HCT116 (cell line): Measurements from ENCODE around the gene RFWD3. TPM values are rescaled to one million over a fixed set of nuclear protein-coding genes. Genes with fewer than 3 reads are reported as not detected.
A peak's percentile ranks its signal among the peaks of the same experiment; 100 is the strongest.

Experiments
- ATAC-seq: fragments of 200-7000 bp; cut with Tn5 transposase; 2 replicates; pipeline ENCODE4 v1.9.1; 2020; ENCODE audit warnings: mild to moderate bottlenecking, moderate library complexity
- BruUV-seq: library from RNA; stranded (reverse); fragments of 400-500 nt; replicated peaks from 2 replicates; lab custom pipeline; 2021; lab: Mats Ljungman, UMichigan
- CTCF ChIA-PET: fragments of 300-600 bp; sonication (Branson Sonifier 250); formaldehyde crosslinking; loops from one replicate; lab custom pipeline; 2021; ENCODE audit warnings: antibody characterized with exemption; lab: Charles Lee
- POLR2A ChIA-PET: fragments of 300-600, 350-600 bp; sonication (Branson Sonifier 250); formaldehyde crosslinking; loops from one replicate; lab custom pipeline; 2021; ENCODE audit warnings: antibody characterized with exemption; lab: Charles Lee
- RAD21 ChIA-PET, 2 experiments: fragments of 300-600 bp; sonication (Branson Sonifier 250); formaldehyde crosslinking; loops; one replicate each; lab custom pipeline; 2023; ENCODE audit warnings: low total read pairs in 2 of 2; ENCODE audit not compliant: uncharacterized antibody in 2 of 2, unreplicated experiment in 2 of 2, low non-redundant PET in 1 of 2; lab: Charles Lee
- DNase-seq: peaks from one replicate; pipeline ENCODE4 v3.0.0-alpha.2; 2010; ENCODE audit warnings: low read depth, low spot score
- H2AFZ ChIP-seq: fragments of 200-600 bp; shearing (Covaris generic), sonication (generic); 2 replicates; pipeline ENCODE4 v1.6.1; 2017; ENCODE audit warnings: low read depth, mixed run types, mixed read lengths, antibody characterized with exemption, low read length; ENCODE audit not compliant: poor library complexity, severe bottlenecking
- H3K27ac ChIP-seq: 2 replicates; pipeline ENCODE4 v1.5.1; 2012; ENCODE audit warnings: low read depth, low read length
- H3K27me3 ChIP-seq: fragments of 200-600 bp; sonication (generic); 2 replicates; pipeline ENCODE4 v1.6.1; 2016; ENCODE audit warnings: mixed run types, low read length, mixed read lengths; ENCODE audit not compliant: insufficient read depth
- H3K36me3 ChIP-seq, 2 experiments: fragments of 200-500 bp in 1 of 2; fragments of 200-600 bp in 1 of 2; sonication (Bioruptor generic) in 1 of 2; sonication (generic) in 1 of 2; 2 replicates each; pipeline versions ENCODE4 v1.5.1 to v1.6.1; 2014 to 2016; ENCODE audit warnings: low read length in 2 of 2, inconsistent platforms in 1 of 2, mixed read lengths in 1 of 2, mixed run types in 1 of 2; ENCODE audit not compliant: insufficient read depth in 2 of 2, control insufficient read depth in 1 of 2
- H3K4me1 ChIP-seq, 2 experiments: fragments of 200-600 bp in 1 of 2; sonication (generic) in 1 of 2; 2 replicates each; pipeline versions ENCODE4 v1.5.1 to v1.6.1; 2012 to 2017; ENCODE audit warnings: low read length in 2 of 2, inconsistent platforms in 1 of 2, mild to moderate bottlenecking in 1 of 2, mixed read lengths in 1 of 2, mixed run types in 1 of 2, moderate library complexity in 1 of 2; ENCODE audit not compliant: insufficient read depth in 2 of 2, control insufficient read depth in 1 of 2
- H3K4me2 ChIP-seq: fragments of 200-600 bp; sonication (generic); 2 replicates; pipeline ENCODE4 v1.6.1; 2017; ENCODE audit warnings: mixed run types, low read length, mixed read lengths
- H3K4me3 ChIP-seq, 2 experiments: fragments of 200-600 bp in 1 of 2; sonication (generic) in 1 of 2; replicated peaks in 1 of 2; 2 replicates each; pipeline ENCODE4 v1.5.1; 2011 to 2016; ENCODE audit warnings: low read length in 2 of 2, control low read depth in 1 of 2, low read depth in 1 of 2, mild to moderate bottlenecking in 1 of 2, mixed read lengths in 1 of 2, mixed run types in 1 of 2
- H3K79me2 ChIP-seq: fragments of 200-600 bp; sonication (generic); 2 replicates; pipeline ENCODE4 v1.6.1; 2017; ENCODE audit warnings: mild to moderate bottlenecking, mixed run types, low read length, moderate library complexity, mixed read lengths; ENCODE audit not compliant: insufficient read depth
- H3K9ac ChIP-seq: fragments of 200-600 bp; sonication (generic); 2 replicates; pipeline ENCODE4 v1.6.1; 2016; ENCODE audit warnings: low read length, mixed read lengths
- H3K9me2 ChIP-seq: fragments of 200-600 bp; sonication (generic), shearing (Covaris generic); 2 replicates; pipeline ENCODE4 v1.6.1; 2017; ENCODE audit warnings: mixed run types, mild to moderate bottlenecking, moderate library complexity; ENCODE audit not compliant: insufficient read depth
- H3K9me3 ChIP-seq, 2 experiments: fragments of 200-500 bp in 1 of 2; fragments of 200-600 bp in 1 of 2; sonication (Bioruptor generic) in 1 of 2; sonication (generic) in 1 of 2; 2 replicates each; pipeline ENCODE4 v1.6.1; 2014 to 2017; ENCODE audit warnings: low read length in 2 of 2, mixed read lengths in 2 of 2, inconsistent platforms in 1 of 2, low read depth in 1 of 2, mild to moderate bottlenecking in 1 of 2, mixed run types in 1 of 2, moderate library complexity in 1 of 2; ENCODE audit not compliant: control insufficient read depth in 1 of 2, insufficient read depth in 1 of 2
- H4K20me1 ChIP-seq: fragments of 200-600 bp; sonication (generic), shearing (Covaris generic); 2 replicates; pipeline ENCODE4 v1.6.1; 2017; ENCODE audit warnings: mixed run types, mild to moderate bottlenecking, moderate library complexity; ENCODE audit not compliant: insufficient read depth
- CBX3 ChIP-seq: IDR thresholded peaks from 2 replicates; pipeline ENCODE4 v1.6.1; 2012; ENCODE audit warnings: low read depth
- CEBPB ChIP-seq: IDR thresholded peaks from 2 replicates; pipeline ENCODE4 v1.6.1; 2012; ENCODE audit warnings: low read depth
- EGR1 ChIP-seq: IDR thresholded peaks from 2 replicates; pipeline ENCODE4 v1.6.1; 2012; ENCODE audit warnings: low read depth
- ELF1 ChIP-seq: IDR thresholded peaks from 2 replicates; pipeline ENCODE4 v1.6.1; 2012; ENCODE audit warnings: low read depth, borderline replicate concordance
- EZH2 ChIP-seq: fragments of 200-600 bp; sonication (generic); IDR thresholded peaks from 2 replicates; pipeline ENCODE4 v1.6.1; 2017; ENCODE audit warnings: antibody characterized with exemption, mixed run types
- EZH2phosphoT487 ChIP-seq: fragments of 200-600 bp; IDR thresholded peaks from 2 replicates; pipeline ENCODE4 v1.6.1; 2018; ENCODE audit warnings: antibody characterized with exemption, borderline replicate concordance
- FOSL1 ChIP-seq: IDR thresholded peaks from 2 replicates; pipeline ENCODE4 v1.6.1; 2012; ENCODE audit warnings: low read depth
- JUND ChIP-seq: IDR thresholded peaks from 2 replicates; pipeline ENCODE4 v1.6.1; 2012
- POLR2A ChIP-seq: IDR thresholded peaks from 2 replicates; pipeline ENCODE4 v1.7.0; 2011; ENCODE audit warnings: borderline replicate concordance; ENCODE audit not compliant: insufficient read depth, insufficient read length; ENCODE audit errors: extremely low read depth
- POLR2AphosphoS5 ChIP-seq: IDR thresholded peaks from 2 replicates; pipeline ENCODE4 v1.6.1; 2011; ENCODE audit warnings: mild to moderate bottlenecking, low read depth, low read length, moderate library complexity
- RAD21 ChIP-seq: IDR thresholded peaks from 2 replicates; pipeline ENCODE4 v1.6.1; 2012; ENCODE audit warnings: low read depth, mild to moderate bottlenecking
- SIN3A ChIP-seq: IDR thresholded peaks from 2 replicates; pipeline ENCODE4 v1.6.1; 2012; ENCODE audit warnings: low read depth
- SP1 ChIP-seq: IDR thresholded peaks from 2 replicates; pipeline ENCODE4 v1.6.1; 2012; ENCODE audit warnings: low read depth
- TCF7L2 ChIP-seq: IDR thresholded peaks from 2 replicates; pipeline ENCODE4 v1.7.0; 2011; ENCODE audit warnings: borderline replicate concordance, inconsistent platforms; ENCODE audit not compliant: insufficient read depth, insufficient read length; ENCODE audit errors: extremely low read depth
- YY1 ChIP-seq: IDR thresholded peaks from 2 replicates; pipeline ENCODE4 v1.6.1; 2011; ENCODE audit warnings: low read length, low read depth, moderate library complexity, mild to moderate bottlenecking; ENCODE audit not compliant: insufficient replicate concordance; ENCODE audit errors: extremely low read depth
- ZFX ChIP-seq: fragments of 450-650 bp; IDR thresholded peaks from 2 replicates; pipeline ENCODE4 v1.6.1; 2017
- ZNF274 ChIP-seq: fragments of 200-500 bp; sonication (Bioruptor generic); IDR thresholded peaks from 2 replicates; pipeline ENCODE4 v1.6.1; 2014; ENCODE audit warnings: mild to moderate bottlenecking, low read depth, low read length, inconsistent platforms
- intact Hi-C: fragments of 100-400 bp; cut with micrococcal nuclease; formaldehyde crosslinking; loops from 2 replicates; pipeline ENCODE4 v1.10.0; 2022
- total RNA-seq: library from RNA; stranded (reverse); gene quantifications from one replicate; pipeline ENCODE4 v1.2.1, GENCODE V29; 2021; ENCODE audit not compliant: unreplicated experiment
- TF ChIP-seq, protein P1 (sequence below): IDR thresholded peaks from 2 replicates; pipeline ENCODE4 v1.6.1; 2012
- TF ChIP-seq, protein P2 (sequence below), 3 experiments: fragments of 200-600 bp in 1 of 3; sonication (generic) in 1 of 3; IDR thresholded peaks in 2 of 3; conservative IDR thresholded peaks in 1 of 3; 2 replicates each; pipeline ENCODE4 v1.5.1; 2012 to 2017; ENCODE audit warnings: low read depth in 2 of 3, low read length in 2 of 3, antibody characterized with exemption in 1 of 3, borderline replicate concordance in 1 of 3, control low read depth in 1 of 3, mild to moderate bottlenecking in 1 of 3, mixed read lengths in 1 of 3, mixed run types in 1 of 3, moderate library complexity in 1 of 3; ENCODE audit not compliant: insufficient read depth in 1 of 3
- TF ChIP-seq, protein P3 (sequence below): IDR thresholded peaks from 2 replicates; pipeline ENCODE4 v1.6.1; 2012
- TF ChIP-seq, protein P4 (sequence below): IDR thresholded peaks from 2 replicates; pipeline ENCODE4 v1.6.1; 2012; ENCODE audit warnings: low read depth

RFWD3 gene
- total RNA-seq, 1 experiment from 2014 or later, result 83.6 TPM

DNA sequence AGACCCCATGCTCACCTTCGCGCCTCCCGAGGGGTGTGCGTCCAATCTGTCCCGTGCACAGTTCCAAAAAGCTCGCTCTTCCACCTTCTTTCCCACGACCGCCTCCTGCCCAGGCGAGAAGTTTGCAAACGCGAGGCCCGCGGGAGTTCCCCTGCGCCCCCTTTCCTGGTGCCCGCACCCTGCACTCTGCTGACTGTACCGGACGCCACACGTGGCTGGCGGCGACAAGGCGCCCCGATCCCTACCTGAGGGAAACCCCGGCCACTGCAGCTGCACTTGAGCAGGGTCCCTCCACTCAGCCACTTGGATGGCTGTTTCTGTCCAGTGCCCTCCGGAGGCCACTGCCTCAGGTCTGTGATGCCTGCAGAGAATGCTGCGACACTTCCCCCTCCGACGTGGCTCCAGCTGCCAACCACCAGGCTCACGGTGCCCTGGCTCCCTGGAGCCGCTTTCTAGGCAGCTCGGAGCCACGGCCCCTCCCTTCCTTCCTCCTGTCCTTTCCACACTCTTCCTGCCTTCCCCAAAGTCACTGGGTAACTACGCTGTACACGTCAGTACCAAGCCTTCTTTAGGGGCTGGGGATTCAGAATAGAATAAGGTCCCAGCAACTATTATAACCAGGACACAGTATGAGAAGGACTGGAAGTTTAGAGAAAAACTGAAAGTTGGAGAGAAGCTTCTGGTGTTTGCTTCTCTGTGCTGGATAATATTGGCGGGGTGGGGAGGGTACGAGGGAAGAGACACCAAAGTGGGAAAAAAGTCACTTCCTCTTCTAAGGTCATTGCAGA lies 34.0 kb upstream of the RFWD3 start, which contains the start of gene MLKL:
Gene MLKL (minus strand): TSS at position 425 of the 788 bp plus-strand sequence. CDS start 5,105 bp downstream, outside the sequence.
- Histone ChIP-seq H3K4me2 (peak within 1 kb of the TSS; percentile 79), H3K9me2 (no peaks in the 10 kb centered on the region), H3K36me3 (no peaks in the 10 kb centered on the region), H3K27me3 (no peaks in the 10 kb centered on the region), H3K4me1 (peaks cover 0 to 28% of the 10 kb centered on the region in 2 experiments; a peak in 2 of 4 replicates), H3K27ac (peak within 1 kb of the TSS; percentile 75), H3K9me3 (no peaks in the 10 kb centered on the region), H2AFZ (peak within 1 kb of the TSS; percentile 67), H3K4me3 (peak within 1 kb of the TSS; percentile 59 to 73), H3K79me2 (no peaks in the 10 kb centered on the region), H4K20me1 (no peaks in the 10 kb centered on the region), H3K9ac (peak within 1 kb of the TSS; percentile 82)
- ChIA-PET CTCF (interaction anchor here (1.1 to 3.6 kb wide), 2 partner anchors 8 to 162 kb away, joined by 3 to 14 read pairs; no protein-coding TSS in a partner anchor), POLR2A (interaction anchor here (1.4 kb wide), 1 partner anchor 38 kb away, joined by 4 read pairs; no protein-coding TSS in a partner anchor), RAD21 (no interaction called here)
- intact Hi-C loops, result no loop called here
- BruUV-seq, result TSS peak; percentile 61
- DNase-seq (peak; percentile 31), ATAC-seq (peak; percentile 78)
- TF ChIP-seq CBX3 (no peak), SP1 (no peak), POLR2A (peak; percentile 89), FOSL1 (no peak), EZH2phosphoT487 (no peak), TCF7L2 (no peak), RAD21 (no peak), ZNF274 (no peak), POLR2AphosphoS5 (peak; percentile 77), EZH2 (no peak), ZFX (peak; percentile 50; the same call in 1 of the 2 replicates), YY1 (no peak), ELF1 (no peak; the same call in 1 of the 2 replicates), EGR1 (no peak), JUND (no peak), CEBPB (no peak), SIN3A (peak; percentile 53; the same call in 1 of the 2 replicates)
- TF ChIP-seq, protein P1, sequence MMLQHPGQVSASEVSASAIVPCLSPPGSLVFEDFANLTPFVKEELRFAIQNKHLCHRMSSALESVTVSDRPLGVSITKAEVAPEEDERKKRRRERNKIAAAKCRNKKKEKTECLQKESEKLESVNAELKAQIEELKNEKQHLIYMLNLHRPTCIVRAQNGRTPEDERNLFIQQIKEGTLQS, result no peak
- TF ChIP-seq, protein P2, sequence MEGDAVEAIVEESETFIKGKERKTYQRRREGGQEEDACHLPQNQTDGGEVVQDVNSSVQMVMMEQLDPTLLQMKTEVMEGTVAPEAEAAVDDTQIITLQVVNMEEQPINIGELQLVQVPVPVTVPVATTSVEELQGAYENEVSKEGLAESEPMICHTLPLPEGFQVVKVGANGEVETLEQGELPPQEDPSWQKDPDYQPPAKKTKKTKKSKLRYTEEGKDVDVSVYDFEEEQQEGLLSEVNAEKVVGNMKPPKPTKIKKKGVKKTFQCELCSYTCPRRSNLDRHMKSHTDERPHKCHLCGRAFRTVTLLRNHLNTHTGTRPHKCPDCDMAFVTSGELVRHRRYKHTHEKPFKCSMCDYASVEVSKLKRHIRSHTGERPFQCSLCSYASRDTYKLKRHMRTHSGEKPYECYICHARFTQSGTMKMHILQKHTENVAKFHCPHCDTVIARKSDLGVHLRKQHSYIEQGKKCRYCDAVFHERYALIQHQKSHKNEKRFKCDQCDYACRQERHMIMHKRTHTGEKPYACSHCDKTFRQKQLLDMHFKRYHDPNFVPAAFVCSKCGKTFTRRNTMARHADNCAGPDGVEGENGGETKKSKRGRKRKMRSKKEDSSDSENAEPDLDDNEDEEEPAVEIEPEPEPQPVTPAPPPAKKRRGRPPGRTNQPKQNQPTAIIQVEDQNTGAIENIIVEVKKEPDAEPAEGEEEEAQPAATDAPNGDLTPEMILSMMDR (IDR thresholded peaks at IDR 0.05 in 2 of 3, conservative IDR thresholded peaks at IDR 0.05 in 1 of 3; ENCODE audit: borderline replicate concordance in 1 of 3, insufficient read depth in 1 of 3, low read depth in 2 of 3, low read length in 2 of 3), result peak in 1 of 3 experiments; percentile 12; a peak in 1 of 6 replicates
- TF ChIP-seq, protein P3, sequence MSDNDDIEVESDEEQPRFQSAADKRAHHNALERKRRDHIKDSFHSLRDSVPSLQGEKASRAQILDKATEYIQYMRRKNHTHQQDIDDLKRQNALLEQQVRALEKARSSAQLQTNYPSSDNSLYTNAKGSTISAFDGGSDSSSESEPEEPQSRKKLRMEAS, result peak; percentile 94
- TF ChIP-seq, protein P4, sequence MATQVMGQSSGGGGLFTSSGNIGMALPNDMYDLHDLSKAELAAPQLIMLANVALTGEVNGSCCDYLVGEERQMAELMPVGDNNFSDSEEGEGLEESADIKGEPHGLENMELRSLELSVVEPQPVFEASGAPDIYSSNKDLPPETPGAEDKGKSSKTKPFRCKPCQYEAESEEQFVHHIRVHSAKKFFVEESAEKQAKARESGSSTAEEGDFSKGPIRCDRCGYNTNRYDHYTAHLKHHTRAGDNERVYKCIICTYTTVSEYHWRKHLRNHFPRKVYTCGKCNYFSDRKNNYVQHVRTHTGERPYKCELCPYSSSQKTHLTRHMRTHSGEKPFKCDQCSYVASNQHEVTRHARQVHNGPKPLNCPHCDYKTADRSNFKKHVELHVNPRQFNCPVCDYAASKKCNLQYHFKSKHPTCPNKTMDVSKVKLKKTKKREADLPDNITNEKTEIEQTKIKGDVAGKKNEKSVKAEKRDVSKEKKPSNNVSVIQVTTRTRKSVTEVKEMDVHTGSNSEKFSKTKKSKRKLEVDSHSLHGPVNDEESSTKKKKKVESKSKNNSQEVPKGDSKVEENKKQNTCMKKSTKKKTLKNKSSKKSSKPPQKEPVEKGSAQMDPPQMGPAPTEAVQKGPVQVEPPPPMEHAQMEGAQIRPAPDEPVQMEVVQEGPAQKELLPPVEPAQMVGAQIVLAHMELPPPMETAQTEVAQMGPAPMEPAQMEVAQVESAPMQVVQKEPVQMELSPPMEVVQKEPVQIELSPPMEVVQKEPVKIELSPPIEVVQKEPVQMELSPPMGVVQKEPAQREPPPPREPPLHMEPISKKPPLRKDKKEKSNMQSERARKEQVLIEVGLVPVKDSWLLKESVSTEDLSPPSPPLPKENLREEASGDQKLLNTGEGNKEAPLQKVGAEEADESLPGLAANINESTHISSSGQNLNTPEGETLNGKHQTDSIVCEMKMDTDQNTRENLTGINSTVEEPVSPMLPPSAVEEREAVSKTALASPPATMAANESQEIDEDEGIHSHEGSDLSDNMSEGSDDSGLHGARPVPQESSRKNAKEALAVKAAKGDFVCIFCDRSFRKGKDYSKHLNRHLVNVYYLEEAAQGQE, result no peak
